Bone marrow (tissue), 2 donors: Measurements from ENCODE around the gene PTPRA.
"Not testable (repeated sequence)": the region's sequence is repeated elsewhere in the genome, so short reads cannot be mapped to it uniquely, and the experiment has no call there.

ENCODE experiments used
- DNase-seq, 2 donors: peaks; one replicate each; lab custom pipeline; 2025; lab: John Stamatoyannopoulos, UW

PTPRA gene

GRCh38 chr20:2888224-2888955, 15.1 kb downstream of the PTPRA start:
- no peak for DNase-seq

- DNase-seq: no peak
These were observed 15.9 kb downstream of the PTPRA start for GRCh38 chr20:2889209-2889608.

GRCh38 chr20:2889797-2890196, 16.5 kb downstream of the PTPRA start:
- no peak for DNase-seq

GRCh38 chr20:2890742-2891141, 17.5 kb downstream of the PTPRA start:
- no peak for DNase-seq

- no peak for DNase-seq
These were observed 18.1 kb downstream of the PTPRA start for GRCh38 chr20:2891343-2891742.

- DNase-seq: no peak
These were observed 19.1 kb downstream of the PTPRA start for GRCh38 chr20:2892376-2892775.

GRCh38 chr20:2894221-2894620, 20.9 kb downstream of the PTPRA start:
- no peak for DNase-seq

- not testable (repeated sequence) for DNase-seq
These were observed 21.9 kb downstream of the PTPRA start for GRCh38 chr20:2895154-2895553.

- DNase-seq: no peak
These were observed 26.0 kb downstream of the PTPRA start for GRCh38 chr20:2899243-2899642.

GRCh38 chr20:2900845-2901592, 27.7 kb downstream of the PTPRA start:
- DNase-seq: peak in 1 of 2 donors; percentile 75

GRCh38 chr20:2902291-2902690, 29.0 kb downstream of the PTPRA start:
- no peak for DNase-seq

- no peak for DNase-seq
These were observed 29.5 kb downstream of the PTPRA start for GRCh38 chr20:2902818-2903217.

GRCh38 chr20:2903686-2904085, 30.4 kb downstream of the PTPRA start:
- DNase-seq: no peak

- no peak for DNase-seq
These were observed 34.2 kb downstream of the PTPRA start for GRCh38 chr20:2907519-2907918.

GRCh38 chr20:2909953-2910352, 36.7 kb downstream of the PTPRA start:
- no peak for DNase-seq

- DNase-seq: no peak
These were observed 37.9 kb downstream of the PTPRA start for GRCh38 chr20:2911200-2911599.

- peak in 1 of 2 donors; percentile 31 for DNase-seq
These were observed 40.9 kb downstream of the PTPRA start for GRCh38 chr20:2914160-2914559.

- DNase-seq: no peak
These were observed 44.0 kb downstream of the PTPRA start for GRCh38 chr20:2917266-2917665.

GRCh38 chr20:2918096-2919049, 45.1 kb downstream of the PTPRA start:
- DNase-seq: peak in 1 of 2 donors; percentile 19

- DNase-seq: no peak
These were observed 46.4 kb downstream of the PTPRA start for GRCh38 chr20:2919518-2920245.

GRCh38 chr20:2920473-2920872, 47.2 kb downstream of the PTPRA start:
- DNase-seq: no peak

- DNase-seq: no peak
These were observed 48.2 kb downstream of the PTPRA start for GRCh38 chr20:2921506-2921905.
